H1 (cell line): Measurements from ENCODE around the gene FAM3B. TPM values are rescaled to one million over a fixed set of nuclear protein-coding genes. Genes with fewer than 3 reads are reported as not detected.

ENCODE experiments used
- CTCF ChIA-PET: fragments of 300-600 bp; sonication (Branson Sonifier 250); formaldehyde crosslinking; loops from one replicate; lab custom pipeline; 2021; ENCODE audit not compliant: partially characterized antibody; lab: Charles Lee
- POLR2A ChIA-PET: fragments of 300-600 bp; sonication (Branson Sonifier 250); formaldehyde crosslinking; loops from one replicate; lab custom pipeline; 2021; ENCODE audit warnings: inconsistent platforms; ENCODE audit not compliant: partially characterized antibody; lab: Charles Lee
- DNase-seq, 2 experiments: peaks; one replicate each; pipeline versions ENCODE4 v3.0.0 to v3.0.0-alpha.2; 2010 to 2022; ENCODE audit warnings: low spot score in 2 of 2, low read depth in 1 of 2, mixed read lengths in 1 of 2
- FAIRE-seq: peaks from 2 replicates; lab custom pipeline; 2011; peaks lifted over from hg19 to GRCh38; lab: Jason Lieb, UNC
- H2AFZ ChIP-seq: 2 replicates; pipeline ENCODE4 v1.8.1; 2012; ENCODE audit warnings: low read length, inconsistent platforms
- H2AK5ac ChIP-seq: 2 replicates; pipeline ENCODE4 v1.6.1; 2013; ENCODE audit warnings: low read depth, low read length
- H2BK120ac ChIP-seq: replicated peaks from 2 replicates; pipeline ENCODE3; 2013; ENCODE audit warnings: low read depth, low read length, inconsistent platforms
- H2BK12ac ChIP-seq: 2 replicates; pipeline ENCODE4 v1.6.1; 2013; ENCODE audit warnings: low read depth, low read length
- H2BK15ac ChIP-seq: 2 replicates; pipeline ENCODE4 v1.6.1; 2013; ENCODE audit warnings: low read length
- H2BK20ac ChIP-seq: 2 replicates; pipeline ENCODE4 v1.6.1; 2013; ENCODE audit warnings: low read length
- H2BK5ac ChIP-seq: 2 replicates; pipeline ENCODE4 v1.6.1; 2013; ENCODE audit warnings: low read depth, low read length
- H3K14ac ChIP-seq: 2 replicates; pipeline ENCODE4 v1.6.1; 2013; ENCODE audit warnings: inconsistent platforms; ENCODE audit not compliant: insufficient read length
- H3K18ac ChIP-seq: 2 replicates; pipeline ENCODE4 v1.6.1; 2013; ENCODE audit warnings: low read length; ENCODE audit errors: extremely low read depth
- H3K23ac ChIP-seq: 2 replicates; pipeline ENCODE4 v1.6.1; 2013; ENCODE audit warnings: inconsistent platforms; ENCODE audit not compliant: insufficient read length
- H3K23me2 ChIP-seq: 2 replicates; pipeline ENCODE4 v1.6.1; 2013; ENCODE audit warnings: low read depth, low read length
- H3K27ac ChIP-seq: 2 replicates; pipeline ENCODE4 v1.6.1; 2011; ENCODE audit warnings: low read depth, low read length, inconsistent platforms
- H3K27me3 ChIP-seq, 4 experiments: replicated peaks in 1 of 4; 1 replicate in 1 of 4; 2 replicates in 3 of 4; pipeline versions ENCODE4 v1.6.1 to v1.8.1; 2011 to 2013; ENCODE audit warnings: low read length in 3 of 4, mild to moderate bottlenecking in 3 of 4, inconsistent platforms in 2 of 4, mixed read lengths in 2 of 4, moderate library complexity in 1 of 4; ENCODE audit not compliant: control insufficient read depth in 3 of 4, insufficient read depth in 3 of 4; ENCODE audit errors: extremely low read depth in 1 of 4
- H3K36me3 ChIP-seq, 4 experiments: 2 replicates each; pipeline versions ENCODE4 v1.6.1 to v1.8.1; 2011 to 2013; ENCODE audit warnings: mild to moderate bottlenecking in 4 of 4, low read length in 3 of 4, moderate library complexity in 2 of 4, control low read depth in 1 of 4, inconsistent platforms in 1 of 4; ENCODE audit not compliant: insufficient read depth in 4 of 4, control insufficient read depth in 2 of 4
- H3K4ac ChIP-seq: replicated peaks from 2 replicates; pipeline ENCODE3; 2013; ENCODE audit warnings: low read length, low read depth, mixed read lengths, inconsistent platforms; ENCODE audit not compliant: insufficient read length
- H3K4me1 ChIP-seq, 4 experiments: replicated peaks in 1 of 4; 1 replicate in 1 of 4; 2 replicates in 3 of 4; pipeline versions ENCODE4 v1.6.1 to v1.8.1; 2011 to 2013; ENCODE audit warnings: low read length in 3 of 4, inconsistent platforms in 2 of 4, mixed read lengths in 1 of 4; ENCODE audit not compliant: insufficient read depth in 4 of 4, control insufficient read depth in 3 of 4
- H3K4me2 ChIP-seq, 2 experiments: 2 replicates each; pipeline versions ENCODE4 v1.6.1 to v1.8.1; 2011 to 2013; ENCODE audit warnings: low read depth in 2 of 2, low read length in 2 of 2, control low read depth in 1 of 2, inconsistent platforms in 1 of 2, mild to moderate bottlenecking in 1 of 2; ENCODE audit not compliant: insufficient read depth in 1 of 2
- H3K4me3 ChIP-seq, 4 experiments: fragments of 200-600, 300-600 bp in 1 of 4; sonication (generic), shearing (Covaris generic), sonication (Bioruptor Twin) in 1 of 4; 2 replicates each; pipeline versions ENCODE4 v1.5.1 to v1.8.1; 2011 to 2016; ENCODE audit warnings: low read length in 4 of 4, low read depth in 3 of 4, control low read depth in 2 of 4, inconsistent platforms in 2 of 4, mild to moderate bottlenecking in 2 of 4, mixed read lengths in 1 of 4, moderate library complexity in 1 of 4; ENCODE audit not compliant: insufficient read depth in 2 of 4; ENCODE audit errors: extremely low read depth in 1 of 4
- H3K56ac ChIP-seq: replicated peaks from 2 replicates; pipeline ENCODE3; 2013; ENCODE audit warnings: low read depth, mild to moderate bottlenecking, mixed read lengths, low read length, inconsistent platforms; ENCODE audit not compliant: insufficient read length
- H3K79me1 ChIP-seq: 2 replicates; pipeline ENCODE4 v1.6.1; 2013; ENCODE audit warnings: low read depth, low read length, control low read depth
- H3K79me2 ChIP-seq, 2 experiments: 2 replicates each; pipeline versions ENCODE4 v1.6.1 to v1.8.1; 2012 to 2013; ENCODE audit warnings: low read length in 2 of 2, mild to moderate bottlenecking in 2 of 2, inconsistent platforms in 1 of 2; ENCODE audit not compliant: insufficient read depth in 2 of 2, control insufficient read depth in 1 of 2
- H3K9ac ChIP-seq, 4 experiments: replicated peaks in 1 of 4; 1 replicate in 1 of 4; 2 replicates in 3 of 4; pipeline versions ENCODE4 v1.6.1 to v1.8.1; 2011 to 2013; ENCODE audit warnings: low read depth in 3 of 4, low read length in 3 of 4, control low read depth in 2 of 4, mild to moderate bottlenecking in 2 of 4, moderate library complexity in 2 of 4, inconsistent platforms in 1 of 4; ENCODE audit errors: extremely low read depth in 1 of 4
- H3K9me3 ChIP-seq, 2 experiments: 2 replicates each; pipeline versions ENCODE4 v1.6.1 to v1.8.1; 2012 to 2013; ENCODE audit warnings: mild to moderate bottlenecking in 2 of 2, moderate library complexity in 2 of 2, control low read depth in 1 of 2, inconsistent platforms in 1 of 2, low read depth in 1 of 2, low read length in 1 of 2, mixed read lengths in 1 of 2; ENCODE audit not compliant: insufficient read depth in 2 of 2
- H4K20me1 ChIP-seq, 2 experiments: replicated peaks in 1 of 2; 2 replicates each; pipeline versions ENCODE3 to v1.8.1; 2011 to 2013; ENCODE audit warnings: inconsistent platforms in 2 of 2, low read length in 2 of 2, mild to moderate bottlenecking in 1 of 2; ENCODE audit not compliant: insufficient read depth in 2 of 2, control insufficient read depth in 1 of 2
- H4K5ac ChIP-seq: 2 replicates; pipeline ENCODE4 v1.6.1; 2013; ENCODE audit warnings: low read length, low read depth, mixed read lengths, inconsistent platforms; ENCODE audit not compliant: insufficient read length
- H4K8ac ChIP-seq: 2 replicates; pipeline ENCODE4 v1.8.0; 2013; ENCODE audit warnings: mild to moderate bottlenecking, moderate library complexity, low read length, inconsistent platforms; ENCODE audit not compliant: insufficient read depth; ENCODE audit errors: extremely low read depth
- H4K91ac ChIP-seq: replicated peaks from 2 replicates; pipeline ENCODE3; 2013; ENCODE audit warnings: low read length, mixed read lengths, inconsistent platforms; ENCODE audit not compliant: insufficient read length
- ATF2 ChIP-seq: IDR thresholded peaks from 2 replicates; pipeline ENCODE4 v1.6.1; 2012; ENCODE audit warnings: low read length, inconsistent platforms
- BCL11A ChIP-seq, 2 experiments: IDR thresholded peaks; one replicate each; pipeline ENCODE4 v1.6.1; 2011; ENCODE audit warnings: low read depth in 2 of 2, low read length in 2 of 2, mild to moderate bottlenecking in 2 of 2
- CHD2 ChIP-seq: IDR thresholded peaks from 2 replicates; pipeline ENCODE4 v1.6.1; 2012; ENCODE audit warnings: low read length, improper control_type of control experiment
- HDAC6 ChIP-seq: IDR thresholded peaks from one replicate; pipeline ENCODE4 v1.7.1; 2012; ENCODE audit warnings: low read depth, mild to moderate bottlenecking, inconsistent platforms, low read length, moderate library complexity
- JUN ChIP-seq: IDR thresholded peaks from 2 replicates; pipeline ENCODE4 v1.6.1; 2011; ENCODE audit warnings: low read depth, mild to moderate bottlenecking, improper control_type of control experiment, low read length
- NANOG ChIP-seq: IDR thresholded peaks from 2 replicates; pipeline ENCODE4 v1.6.1; 2011; ENCODE audit warnings: low read length, low read depth, mild to moderate bottlenecking, inconsistent platforms; ENCODE audit not compliant: insufficient read depth, poor library complexity, severe bottlenecking
- PHF8 ChIP-seq: fragments of 200-600 bp; sonication (generic); conservative IDR thresholded peaks from 2 replicates; pipeline ENCODE4 v1.7.1; 2012; ENCODE audit warnings: low read depth, mild to moderate bottlenecking, inconsistent platforms, low read length, moderate library complexity
- POLR2A ChIP-seq, 2 experiments: IDR thresholded peaks; 1 replicate in 1 of 2; 2 replicates in 1 of 2; pipeline ENCODE4 v1.6.1; 2011; ENCODE audit warnings: low read depth in 2 of 2, low read length in 2 of 2, mild to moderate bottlenecking in 2 of 2; ENCODE audit errors: control extremely low read depth in 1 of 2
- RFX5 ChIP-seq: IDR thresholded peaks from 2 replicates; pipeline ENCODE4 v1.6.1; 2011; ENCODE audit warnings: low read depth, low read length, improper control_type of control experiment, borderline replicate concordance
- RNF2 ChIP-seq: fragments of 200-900, 300-1000 bp; sonication (generic); IDR thresholded peaks from 2 replicates; pipeline ENCODE4 v1.7.1; 2016; ENCODE audit warnings: borderline replicate concordance, low read depth, mild to moderate bottlenecking, antibody characterized with exemption, low read length; ENCODE audit not compliant: poor library complexity, severe bottlenecking; ENCODE audit errors: missing control alignments
- SIX5 ChIP-seq: IDR thresholded peaks from 2 replicates; pipeline ENCODE4 v1.6.1; 2011; ENCODE audit warnings: mild to moderate bottlenecking, low read depth, low read length
- TEAD4 ChIP-seq: IDR thresholded peaks from 2 replicates; pipeline ENCODE4 v1.6.1; 2012; ENCODE audit warnings: low read depth, low read length, inconsistent platforms, mixed read lengths
- ZNF274 ChIP-seq: IDR thresholded peaks from 2 replicates; pipeline ENCODE4 v1.7.0; 2012; ENCODE audit warnings: low read length, borderline replicate concordance; ENCODE audit errors: extremely low read depth
- WGBS, 2 experiments: shearing (Covaris generic) in 1 of 2; methylation state at CpG; one replicate each; pipeline versions ENCODE4 v1.1.6 to v1.1.7; 2013 to 2015; ENCODE audit warnings: low lambda C conversion rate in 2 of 2, mixed read lengths in 2 of 2, inconsistent platforms in 1 of 2, low coverage in 1 of 2, missing lambda C conversion rate in 1 of 2; ENCODE audit not compliant: insufficient replicate concordance in 2 of 2, insufficient coverage in 1 of 2, insufficient read length in 1 of 2; ENCODE audit errors: extremely low coverage in 1 of 2, missing lambda C conversion rate in 1 of 2; 5-methylcytosine and 5-hydroxymethylcytosine counted together
- polyA plus RNA-seq, 7 experiments: library from polyadenylated mRNA; depleted of rRNA in 3 of 7; stranded (reverse) in 5 of 7; unstranded in 2 of 7; fragments of >200 nt in 5 of 7; fragments of 200-250 nt in 2 of 7; gene quantifications; 1 replicate in 5 of 7; 2 replicates in 1 of 7; 4 replicates in 1 of 7; pipeline versions ENCODE4 v1.2.1 to v1.2.3, GENCODE V29; 2011 to 2013; ENCODE audit warnings: missing spikeins in 2 of 7, mixed read lengths in 2 of 7
- total RNA-seq: library from RNA; stranded (reverse); fragmentation: NEBNext Ultra II Directional; extraction: Animal tissue kit (Norgen Biotek cat#: 25700); gene quantifications from 2 replicates; pipeline ENCODE4 v1.2.1, GENCODE V29; 2021

FAM3B gene
- total and polyA plus RNA-seq, 2 of the 8 experiments (the other 6 are each of a cell fraction or from before 2014, with no cell fraction given): 2.0 TPM

- Histone ChIP-seq H3K9me3 (no peaks in the 10 kb centered on the region), H3K79me1 (no peaks in the 10 kb centered on the region; the same call in 1 of the 2 replicates), H3K14ac (no peak overlapping the region), H4K20me1 (no peaks in the 10 kb centered on the region), H3K36me3 (no peaks in the 10 kb centered on the region), H3K23ac (no peak overlapping the region), H2AFZ (no peak overlapping the region), H3K18ac (no peak overlapping the region), H4K8ac (no peak overlapping the region), H2BK20ac (no peak overlapping the region), H3K4me3 (no peak overlapping the region), H3K4me2 (no peak overlapping the region), H3K4me1 (no peaks in the 10 kb centered on the region; a peak in 1 of 7 replicates), H3K79me2 (no peaks in the 10 kb centered on the region), H3K27ac (no peak overlapping the region), H2BK12ac (no peak overlapping the region), H2BK120ac (no peak overlapping the region), H2BK15ac (no peak overlapping the region), H4K5ac (no peak overlapping the region), H3K9ac (no peak overlapping the region), H3K23me2 (no peaks in the 10 kb centered on the region), H3K27me3 (no peaks in the 10 kb centered on the region; a peak in 1 of 7 replicates), H3K4ac (no peak overlapping the region), H4K91ac (no peak overlapping the region), H3K56ac (no peak overlapping the region), H2BK5ac (no peak overlapping the region), H2AK5ac (no peak overlapping the region)
- FAIRE-seq (no peak), DNase-seq (no peak)
- POLR2A ChIA-PET: no interaction called here
- 90% methylated on average over 5 of the region's 5 CpGs; no CpG with 5 or more reads in 1 of the 2 experiments for WGBS, 2 experiments
- CTCF ChIA-PET: interaction anchor here (0.9 to 2.0 kb wide), 2 partner anchors 106 to 233 kb away, joined by 3 to 5 read pairs; no protein-coding TSS in a partner anchor
- TF ChIP-seq JUN (no peak), CHD2 (no peak), RNF2 (no peak), NANOG (no peak), POLR2A (IDR thresholded peaks at IDR 0.05; ENCODE audit: control extremely low read depth in 1 of 2, low read depth in 2 of 2, low read length in 2 of 2) (no peak), PHF8 (no peak), HDAC6 (no peak), RFX5 (no peak), ATF2 (no peak), ZNF274 (no peak), SIX5 (no peak), BCL11A (IDR thresholded peaks at IDR 0.05; ENCODE audit: low read depth in 2 of 2, low read length in 2 of 2) (no peak), TEAD4 (no peak)
Observed at GRCh38 chr21:41375875-41376274, 59.3 kb downstream of the FAM3B start.
